ENCODE measurements around the gene HSD17B2.

Gene HSD17B2

DNA sequence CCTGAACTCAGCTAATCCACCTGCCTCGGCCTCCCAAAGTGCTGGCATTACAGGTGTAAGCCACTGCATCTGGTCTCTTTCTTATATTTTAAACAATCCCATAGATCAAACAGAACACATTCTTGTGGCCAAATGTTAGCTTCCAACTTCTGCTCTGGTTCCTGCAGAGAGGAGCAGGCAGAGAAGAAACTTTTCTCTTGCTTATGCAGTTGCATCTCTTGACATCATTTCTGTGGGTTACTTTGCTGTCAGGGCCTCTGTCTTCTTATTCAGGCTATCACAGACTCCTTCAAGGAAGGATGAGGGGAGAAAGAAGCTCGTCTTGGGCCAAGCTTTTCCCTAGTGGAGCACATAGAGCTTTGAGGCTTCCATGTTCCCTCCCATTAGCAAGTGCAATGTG is 7.8 kb downstream of the HSD17B2 start:
- TF ChIP-seq USF1 (IDR thresholded peaks at IDR 0.05) (no peak), EP300 (IDR thresholded peaks at IDR 0.05; ENCODE audit: borderline replicate concordance) (no peak), TEAD4 (IDR thresholded peaks at IDR 0.05) (no peak), TCF12 (IDR thresholded peaks at IDR 0.05; ENCODE audit: low read depth) (no peak), CEBPB (IDR thresholded peaks at IDR 0.05) (no peak), RAD21 (IDR thresholded peaks at IDR 0.05; ENCODE audit: low read depth) (no peak), EGR1 (IDR thresholded peaks at IDR 0.05) (no peak), CREB1 (IDR thresholded peaks at IDR 0.05; ENCODE audit: low read depth) (no peak), ZBTB7A (IDR thresholded peaks at IDR 0.05; ENCODE audit: low read depth) (no peak), TAF1 (IDR thresholded peaks at IDR 0.05; ENCODE audit: low read depth) (no peak), FOXM1 (IDR thresholded peaks at IDR 0.05; ENCODE audit: borderline replicate concordance, low read depth) (no peak), YY1 (IDR thresholded peaks at IDR 0.05; ENCODE audit: low read depth) (no peak), NFIC (IDR thresholded peaks at IDR 0.05) (no peak)
- TF ChIP-seq, protein P1, sequence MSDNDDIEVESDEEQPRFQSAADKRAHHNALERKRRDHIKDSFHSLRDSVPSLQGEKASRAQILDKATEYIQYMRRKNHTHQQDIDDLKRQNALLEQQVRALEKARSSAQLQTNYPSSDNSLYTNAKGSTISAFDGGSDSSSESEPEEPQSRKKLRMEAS (IDR thresholded peaks at IDR 0.05) = no peak
- TF ChIP-seq, protein P2, sequence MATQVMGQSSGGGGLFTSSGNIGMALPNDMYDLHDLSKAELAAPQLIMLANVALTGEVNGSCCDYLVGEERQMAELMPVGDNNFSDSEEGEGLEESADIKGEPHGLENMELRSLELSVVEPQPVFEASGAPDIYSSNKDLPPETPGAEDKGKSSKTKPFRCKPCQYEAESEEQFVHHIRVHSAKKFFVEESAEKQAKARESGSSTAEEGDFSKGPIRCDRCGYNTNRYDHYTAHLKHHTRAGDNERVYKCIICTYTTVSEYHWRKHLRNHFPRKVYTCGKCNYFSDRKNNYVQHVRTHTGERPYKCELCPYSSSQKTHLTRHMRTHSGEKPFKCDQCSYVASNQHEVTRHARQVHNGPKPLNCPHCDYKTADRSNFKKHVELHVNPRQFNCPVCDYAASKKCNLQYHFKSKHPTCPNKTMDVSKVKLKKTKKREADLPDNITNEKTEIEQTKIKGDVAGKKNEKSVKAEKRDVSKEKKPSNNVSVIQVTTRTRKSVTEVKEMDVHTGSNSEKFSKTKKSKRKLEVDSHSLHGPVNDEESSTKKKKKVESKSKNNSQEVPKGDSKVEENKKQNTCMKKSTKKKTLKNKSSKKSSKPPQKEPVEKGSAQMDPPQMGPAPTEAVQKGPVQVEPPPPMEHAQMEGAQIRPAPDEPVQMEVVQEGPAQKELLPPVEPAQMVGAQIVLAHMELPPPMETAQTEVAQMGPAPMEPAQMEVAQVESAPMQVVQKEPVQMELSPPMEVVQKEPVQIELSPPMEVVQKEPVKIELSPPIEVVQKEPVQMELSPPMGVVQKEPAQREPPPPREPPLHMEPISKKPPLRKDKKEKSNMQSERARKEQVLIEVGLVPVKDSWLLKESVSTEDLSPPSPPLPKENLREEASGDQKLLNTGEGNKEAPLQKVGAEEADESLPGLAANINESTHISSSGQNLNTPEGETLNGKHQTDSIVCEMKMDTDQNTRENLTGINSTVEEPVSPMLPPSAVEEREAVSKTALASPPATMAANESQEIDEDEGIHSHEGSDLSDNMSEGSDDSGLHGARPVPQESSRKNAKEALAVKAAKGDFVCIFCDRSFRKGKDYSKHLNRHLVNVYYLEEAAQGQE (IDR thresholded peaks at IDR 0.05; ENCODE audit: low read depth) = no peak

GRCh38 chr16:82043680-82044584 is 8.9 kb downstream of the HSD17B2 start:
- TF ChIP-seq FOXM1 (IDR thresholded peaks at IDR 0.05; ENCODE audit: borderline replicate concordance, low read depth) (no peak), NFIC (IDR thresholded peaks at IDR 0.05) (no peak), CREB1 (IDR thresholded peaks at IDR 0.05; ENCODE audit: low read depth) (no peak)

DNA sequence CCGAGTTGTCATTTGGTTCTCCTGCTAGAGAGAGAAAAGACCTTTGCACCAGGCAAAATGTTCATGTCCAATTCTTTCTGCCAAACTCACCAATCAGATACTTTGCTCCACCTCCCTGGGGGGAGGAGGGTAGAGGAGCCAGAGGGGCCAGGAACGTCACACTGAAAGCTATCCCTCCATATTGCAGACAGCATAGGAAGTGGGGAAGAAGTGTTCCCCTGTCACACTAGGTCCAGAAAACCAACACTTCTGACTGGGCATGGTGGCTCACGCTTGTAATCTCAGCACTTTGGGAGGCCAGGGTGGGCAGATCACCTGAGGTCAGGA is 9.5 kb downstream of the HSD17B2 start:
- no peak for TF ChIP-seq TAF1 (IDR thresholded peaks at IDR 0.05; ENCODE audit: low read depth)
- no peak for TF ChIP-seq RAD21 (IDR thresholded peaks at IDR 0.05; ENCODE audit: low read depth)
- TF ChIP-seq CREB1 (IDR thresholded peaks at IDR 0.05; ENCODE audit: low read depth) = no peak
- no peak for TF ChIP-seq EP300 (IDR thresholded peaks at IDR 0.05; ENCODE audit: borderline replicate concordance)
- TF ChIP-seq ZBTB7A (IDR thresholded peaks at IDR 0.05; ENCODE audit: low read depth) = no peak

DNA sequence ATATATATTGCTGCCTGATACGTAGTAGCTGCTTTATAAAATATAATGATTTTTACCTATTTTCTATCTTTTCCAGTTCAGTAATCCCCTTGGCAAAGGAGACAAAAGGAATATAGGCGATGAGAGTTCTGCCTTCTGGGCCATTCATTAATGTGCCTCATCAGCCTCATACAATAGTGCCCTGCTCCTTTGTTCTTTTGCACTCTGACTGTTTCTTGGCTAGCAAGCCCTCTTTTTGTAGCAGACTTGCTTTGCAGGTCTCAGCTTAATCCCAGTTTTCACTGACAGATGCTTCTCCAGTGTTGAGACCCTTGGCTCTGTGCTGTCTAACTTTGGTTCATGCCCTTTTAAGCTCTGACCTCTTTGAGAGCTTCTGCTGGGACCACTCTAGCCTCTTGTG is 10.4 kb downstream of the HSD17B2 start:
- TF ChIP-seq, protein P2 (IDR thresholded peaks at IDR 0.05; ENCODE audit: low read depth) = no peak
- TF ChIP-seq TCF12 (IDR thresholded peaks at IDR 0.05; ENCODE audit: low read depth) = no peak
- no peak for TF ChIP-seq RAD21 (IDR thresholded peaks at IDR 0.05; ENCODE audit: low read depth)

DNA sequence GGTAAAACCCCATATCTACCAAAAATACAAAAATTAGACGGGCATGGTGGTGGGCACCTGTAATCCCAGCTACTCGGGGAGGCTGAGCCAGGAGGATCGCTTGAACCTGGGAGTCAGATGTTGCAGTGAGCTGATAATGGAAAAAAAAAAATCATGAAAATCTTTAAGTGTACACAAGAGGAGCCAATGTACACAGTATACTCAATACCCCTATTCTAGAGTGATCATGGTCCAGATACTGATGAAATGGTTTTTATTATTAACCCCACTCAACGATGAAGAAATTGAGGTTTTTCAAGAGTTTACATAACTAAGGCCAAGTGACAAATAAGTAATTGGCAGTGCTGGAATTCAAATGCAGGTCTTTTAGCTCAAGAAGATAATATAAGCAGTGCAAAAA is 11.5 kb downstream of the HSD17B2 start:
- no peak for TF ChIP-seq NFIC (IDR thresholded peaks at IDR 0.05)

GRCh38 chr16:82046941-82047340 is 11.9 kb downstream of the HSD17B2 start:
- TF ChIP-seq YY1 (IDR thresholded peaks at IDR 0.05; ENCODE audit: low read depth) (no peak), TAF1 (IDR thresholded peaks at IDR 0.05; ENCODE audit: low read depth) (no peak), FOXM1 (IDR thresholded peaks at IDR 0.05; ENCODE audit: borderline replicate concordance, low read depth) (no peak), TEAD4 (IDR thresholded peaks at IDR 0.05) (no peak), USF1 (IDR thresholded peaks at IDR 0.05) (no peak), CEBPB (IDR thresholded peaks at IDR 0.05) (no peak)
- TF ChIP-seq, protein P1 (IDR thresholded peaks at IDR 0.05) = no peak

GRCh38 chr16:82047374-82047773 is 12.3 kb downstream of the HSD17B2 start:
- TF ChIP-seq TAF1 (IDR thresholded peaks at IDR 0.05; ENCODE audit: low read depth) (no peak), CEBPB (IDR thresholded peaks at IDR 0.05) (no peak), EP300 (IDR thresholded peaks at IDR 0.05; ENCODE audit: borderline replicate concordance) (no peak), NFIC (IDR thresholded peaks at IDR 0.05) (no peak), TEAD4 (IDR thresholded peaks at IDR 0.05) (no peak), EGR1 (IDR thresholded peaks at IDR 0.05) (no peak)
- TF ChIP-seq, protein P1 (IDR thresholded peaks at IDR 0.05) = no peak
